GM18498 (cell line): ENCODE results near the gene FALEC.
"Not testable (repeated sequence)": the region's sequence is repeated elsewhere in the genome, so short reads cannot be mapped to it uniquely, and the experiment has no call there.

Experiments used
- ATAC-seq: cut with Tn5 transposase; IDR thresholded peaks from one replicate; pipeline ENCODE4 v1.9.1; 2021; ENCODE audit warnings: mild to moderate bottlenecking, moderate library complexity; ENCODE audit not compliant: unreplicated experiment

FALEC gene

DNA sequence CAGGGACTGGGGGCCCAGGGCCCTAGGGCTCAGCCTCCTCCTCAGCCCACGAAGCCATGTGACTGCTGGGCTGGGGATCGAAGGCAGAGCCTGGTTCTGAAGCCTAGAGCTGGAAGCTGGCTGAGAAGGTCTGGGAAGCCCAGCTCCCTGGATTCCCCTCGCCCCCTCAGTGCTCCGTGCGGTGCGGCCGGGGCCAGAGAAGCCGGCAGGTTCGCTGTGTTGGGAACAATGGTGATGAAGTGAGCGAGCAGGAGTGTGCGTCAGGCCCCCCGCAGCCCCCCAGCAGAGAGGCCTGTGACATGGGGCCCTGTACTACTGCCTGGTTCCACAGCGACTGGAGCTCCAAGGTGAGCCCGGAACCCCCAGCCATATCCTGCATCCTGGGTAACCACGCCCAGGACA lies 42.8 kb downstream of the FALEC start:
- no peak for ATAC-seq

DNA sequence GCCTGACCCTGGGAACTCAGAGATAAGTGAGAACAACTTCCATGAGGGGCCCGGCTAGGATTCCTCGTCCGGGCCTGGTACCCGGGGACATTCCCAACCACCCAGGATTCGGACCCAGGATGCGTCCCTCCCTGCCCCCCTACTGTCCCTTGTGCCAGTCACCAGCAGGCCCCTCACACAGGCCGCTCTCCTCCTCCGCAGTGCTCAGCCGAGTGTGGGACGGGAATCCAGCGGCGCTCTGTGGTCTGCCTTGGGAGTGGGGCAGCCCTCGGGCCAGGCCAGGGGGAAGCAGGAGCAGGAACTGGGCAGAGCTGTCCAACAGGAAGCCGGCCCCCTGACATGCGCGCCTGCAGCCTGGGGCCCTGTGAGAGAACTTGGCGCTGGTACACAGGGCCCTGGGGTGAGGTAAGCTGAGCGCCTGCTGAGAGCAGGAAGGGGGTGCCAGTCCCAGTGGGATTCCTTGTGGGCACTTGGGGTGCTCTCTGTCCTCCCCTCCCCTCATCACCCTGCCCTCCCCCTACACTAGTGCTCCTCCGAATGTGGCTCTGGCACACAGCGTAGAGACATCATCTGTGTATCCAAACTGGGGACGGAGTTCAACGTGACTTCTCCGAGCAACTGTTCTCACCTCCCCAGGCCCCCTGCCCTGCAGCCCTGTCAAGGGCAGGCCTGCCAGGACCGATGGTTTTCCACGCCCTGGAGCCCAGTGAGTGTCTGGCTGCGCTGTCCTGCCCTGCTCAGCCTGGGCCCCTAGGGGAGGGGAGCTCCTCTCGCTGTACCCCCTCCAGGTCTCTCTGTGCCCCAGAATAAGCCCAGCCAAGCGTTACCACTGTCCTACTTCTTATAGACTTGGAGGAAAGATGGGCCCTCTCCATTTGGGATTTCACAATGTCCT lies 43.5 kb downstream of the FALEC start:
- no peak for ATAC-seq

DNA sequence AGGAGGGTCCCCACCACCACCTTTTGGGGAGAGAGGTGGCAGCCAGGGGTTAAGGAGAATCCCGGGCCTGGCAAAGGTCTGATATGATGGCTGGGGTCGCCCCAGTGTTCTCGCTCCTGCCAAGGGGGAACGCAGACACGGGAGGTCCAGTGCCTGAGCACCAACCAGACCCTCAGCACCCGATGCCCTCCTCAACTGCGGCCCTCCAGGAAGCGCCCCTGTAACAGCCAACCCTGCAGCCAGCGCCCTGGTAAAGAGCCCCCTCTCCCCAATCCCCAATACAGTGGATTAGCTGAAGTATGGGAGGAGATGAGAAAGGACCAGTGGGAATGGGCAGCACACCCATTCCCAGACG lies 44.1 kb downstream of the FALEC start:
- no peak for ATAC-seq

DNA sequence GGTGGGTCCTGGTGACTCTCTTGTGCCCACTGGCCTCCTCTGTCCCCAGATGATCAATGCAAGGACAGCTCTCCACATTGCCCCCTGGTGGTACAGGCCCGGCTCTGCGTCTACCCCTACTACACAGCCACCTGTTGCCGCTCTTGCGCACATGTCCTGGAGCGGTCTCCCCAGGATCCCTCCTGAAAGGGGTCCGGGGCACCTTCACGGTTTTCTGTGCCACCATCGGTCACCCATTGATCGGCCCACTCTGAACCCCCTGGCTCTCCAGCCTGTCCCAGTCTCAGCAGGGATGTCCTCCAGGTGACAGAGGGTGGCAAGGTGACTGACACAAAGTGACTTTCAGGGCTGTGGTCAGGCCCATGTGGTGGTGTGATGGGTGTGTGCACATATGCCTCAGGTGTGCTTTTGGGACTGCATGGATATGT lies 44.5 kb downstream of the FALEC start:
- no peak for ATAC-seq

- ATAC-seq = peak; percentile 31
These were observed 45.2 kb downstream of the FALEC start for GRCh38 chr1:150560576-150561253.

DNA sequence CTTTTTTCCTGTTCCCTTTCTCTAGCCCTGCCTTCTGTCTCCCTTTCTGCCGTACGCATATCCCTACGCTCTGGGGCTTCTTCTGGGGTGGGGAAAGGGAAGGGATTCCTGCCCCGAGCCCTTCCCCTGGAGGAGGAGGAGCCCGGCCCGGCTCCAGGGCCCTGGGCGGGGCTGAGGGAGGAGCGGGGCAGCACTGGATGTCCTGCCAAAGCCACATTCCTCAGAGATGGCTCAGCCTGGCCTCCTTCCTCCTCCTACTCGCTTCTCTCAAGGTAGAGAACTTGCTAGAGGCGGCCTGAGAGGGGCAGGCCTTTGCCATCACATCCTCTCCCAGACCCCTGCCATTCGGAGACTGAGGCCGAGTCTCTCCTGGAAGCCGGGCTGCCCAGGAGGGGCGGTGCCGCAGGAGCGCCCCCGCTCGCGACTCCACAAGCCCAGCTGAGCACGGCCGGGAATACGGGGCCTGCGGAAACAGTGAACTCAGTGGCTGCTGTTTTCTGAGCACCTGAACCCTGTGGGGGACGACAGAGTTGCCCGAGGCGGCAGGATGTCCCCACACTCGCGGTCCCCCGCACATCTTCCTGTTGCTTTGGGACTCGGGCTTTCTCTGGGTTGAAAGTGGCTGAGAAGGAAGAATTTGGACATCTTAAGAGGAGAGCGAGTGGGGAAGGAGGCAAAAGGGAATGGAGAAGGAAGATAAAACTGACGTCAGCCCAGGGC lies 45.9 kb downstream of the FALEC start:
- ATAC-seq = peak; percentile 27

- ATAC-seq = peak; percentile 49
These were observed 46.5 kb downstream of the FALEC start for GRCh38 chr1:150561974-150562445.

- ATAC-seq = peak; percentile 37
These were observed 47.1 kb downstream of the FALEC start for GRCh38 chr1:150562446-150563339.

- ATAC-seq = peak; percentile 23
These were observed 47.9 kb downstream of the FALEC start for GRCh38 chr1:150563340-150564038.

- no peak for ATAC-seq
These were observed 48.8 kb downstream of the FALEC start for GRCh38 chr1:150564051-150564991.

GRCh38 chr1:150565240-150565991 lies 49.9 kb downstream of the FALEC start:
- not testable (repeated sequence) for ATAC-seq

DNA sequence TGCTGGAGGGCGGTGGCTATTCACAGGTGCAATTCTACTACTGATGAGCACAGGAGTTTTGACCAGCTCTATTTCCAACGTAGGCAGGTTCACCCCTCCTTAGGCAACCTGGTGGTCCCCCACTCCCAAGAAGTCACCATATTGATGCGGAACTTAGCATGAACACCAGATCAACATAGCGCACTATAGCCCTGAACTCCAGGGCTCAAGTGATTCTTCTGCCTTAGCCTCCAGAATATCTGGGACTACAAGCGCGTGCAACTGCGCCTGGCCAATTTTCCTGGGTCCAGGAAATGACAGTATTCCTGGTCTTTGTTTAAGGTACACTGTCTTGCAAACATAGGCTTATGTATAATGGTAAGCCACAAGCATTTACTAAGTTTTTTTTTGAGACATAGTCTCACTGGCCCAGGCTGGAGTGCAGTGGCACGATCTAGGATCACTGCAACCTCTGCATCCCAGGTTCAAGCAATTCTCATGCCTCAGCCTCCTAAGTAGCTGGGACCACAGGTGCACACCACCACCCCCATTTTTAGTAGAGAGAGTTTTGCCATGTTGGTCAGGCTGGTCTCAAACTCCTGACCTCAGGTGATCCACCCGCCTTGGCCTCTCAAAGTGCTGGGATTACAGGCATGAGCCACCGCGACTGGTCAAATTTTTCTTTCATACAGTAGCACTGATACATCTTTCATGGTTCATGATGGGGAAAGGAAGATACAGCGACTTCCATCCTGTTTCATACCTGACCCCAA lies 51.2 kb downstream of the FALEC start:
- no peak for ATAC-seq

GRCh38 chr1:150567341-150567716 lies 51.8 kb downstream of the FALEC start:
- peak; percentile 26 for ATAC-seq

GRCh38 chr1:150567717-150568593 lies 52.4 kb downstream of the FALEC start:
- peak; percentile 22 for ATAC-seq

DNA sequence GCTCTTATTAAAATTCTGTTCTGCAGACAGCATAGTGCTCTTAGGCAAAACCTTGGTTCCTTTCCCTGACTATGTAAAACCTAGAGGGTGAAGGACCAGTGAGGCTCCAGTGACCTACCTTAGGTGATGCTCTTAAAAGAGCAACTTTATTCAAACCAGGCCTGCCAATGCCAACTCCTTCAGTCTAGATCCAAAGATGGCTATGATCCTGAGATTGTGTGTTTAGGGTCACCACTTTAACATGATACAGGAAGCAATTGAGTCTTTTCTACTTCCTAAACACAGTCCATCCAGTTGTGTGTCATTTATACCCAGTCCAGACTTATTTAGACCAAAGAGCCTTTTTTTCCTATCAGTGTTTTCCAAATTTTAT lies 53.0 kb downstream of the FALEC start:
- ATAC-seq = no peak

GRCh38 chr1:150572918-150573647 lies 57.5 kb downstream of the FALEC start:
- ATAC-seq = no peak
